Left ventricle myocardium inferior (tissue), 1 donor: ENCODE results near the gene DHRS7C. TPM values are rescaled to one million over a fixed set of nuclear protein-coding genes. Genes with fewer than 3 reads are reported as not detected.

Source experiments
- DNase-seq: peaks from one replicate; pipeline ENCODE4 v3.0.0-alpha.2; 2020
- H3K27ac ChIP-seq: fragments of 200-600 bp; replicated peaks from 2 replicates; pipeline ENCODE4 v1.8.0; 2021
- H3K27me3 ChIP-seq: fragments of 200-600 bp; 2 replicates; pipeline ENCODE4 v1.8.0; 2021; ENCODE audit warnings: low read depth
- H3K36me3 ChIP-seq: fragments of 200-600 bp; 2 replicates; pipeline ENCODE4 v1.8.0; 2021
- H3K4me1 ChIP-seq: fragments of 200-600 bp; 2 replicates; pipeline ENCODE4 v1.8.0; 2021
- H3K4me3 ChIP-seq: fragments of 200-600 bp; 2 replicates; pipeline ENCODE4 v1.8.0; 2021; ENCODE audit warnings: mild to moderate bottlenecking, moderate library complexity
- H3K9me3 ChIP-seq: fragments of 200-600 bp; replicated peaks from 2 replicates; pipeline ENCODE4 v1.8.0; 2021
- intact Hi-C: fragments of 100-400 bp; cut with micrococcal nuclease; formaldehyde crosslinking; loops from one replicate; pipeline ENCODE4 v1.11.0; 2022
- total RNA-seq: library from RNA; stranded (reverse); fragmentation: NEBNext Ultra II Directional; extraction: Animal tissue kit (Norgen Biotek cat#: 25700); gene quantifications from one replicate; pipeline ENCODE4 v1.2.1, GENCODE V29; 2021
- TF ChIP-seq, protein P1 (sequence below): fragments of 200-600 bp; IDR thresholded peaks from 2 replicates; pipeline ENCODE4 v1.8.0; 2021; ENCODE audit warnings: antibody characterized with exemption, mild to moderate bottlenecking, borderline replicate concordance
- donor health status: DM: no; HTN: yes; CAD: no; lungs with severe emphysema.

DHRS7C gene
- total RNA-seq, 1 donor from 2014 or later = 3.1 TPM

DNA sequence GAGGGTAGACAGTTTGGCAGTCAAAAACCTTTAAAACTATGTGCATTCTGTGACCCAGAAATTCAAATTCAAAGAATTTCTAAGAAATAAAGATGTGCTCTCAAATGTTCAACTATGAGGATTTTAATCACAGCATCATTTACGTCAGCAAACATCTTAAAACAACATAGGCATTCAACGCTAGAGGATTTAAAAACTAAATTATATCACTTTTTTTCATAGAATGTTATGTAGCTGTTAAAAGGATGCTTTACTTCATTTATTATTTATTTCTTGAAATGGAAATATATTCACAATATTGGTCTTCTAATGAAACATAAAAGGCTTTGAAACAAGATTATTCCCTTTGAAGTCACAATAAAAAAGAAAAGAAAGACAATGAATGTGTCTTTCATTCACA lies 38.0 kb upstream of the DHRS7C start:
- H3K27ac ChIP-seq = no peak overlapping the region

DNA sequence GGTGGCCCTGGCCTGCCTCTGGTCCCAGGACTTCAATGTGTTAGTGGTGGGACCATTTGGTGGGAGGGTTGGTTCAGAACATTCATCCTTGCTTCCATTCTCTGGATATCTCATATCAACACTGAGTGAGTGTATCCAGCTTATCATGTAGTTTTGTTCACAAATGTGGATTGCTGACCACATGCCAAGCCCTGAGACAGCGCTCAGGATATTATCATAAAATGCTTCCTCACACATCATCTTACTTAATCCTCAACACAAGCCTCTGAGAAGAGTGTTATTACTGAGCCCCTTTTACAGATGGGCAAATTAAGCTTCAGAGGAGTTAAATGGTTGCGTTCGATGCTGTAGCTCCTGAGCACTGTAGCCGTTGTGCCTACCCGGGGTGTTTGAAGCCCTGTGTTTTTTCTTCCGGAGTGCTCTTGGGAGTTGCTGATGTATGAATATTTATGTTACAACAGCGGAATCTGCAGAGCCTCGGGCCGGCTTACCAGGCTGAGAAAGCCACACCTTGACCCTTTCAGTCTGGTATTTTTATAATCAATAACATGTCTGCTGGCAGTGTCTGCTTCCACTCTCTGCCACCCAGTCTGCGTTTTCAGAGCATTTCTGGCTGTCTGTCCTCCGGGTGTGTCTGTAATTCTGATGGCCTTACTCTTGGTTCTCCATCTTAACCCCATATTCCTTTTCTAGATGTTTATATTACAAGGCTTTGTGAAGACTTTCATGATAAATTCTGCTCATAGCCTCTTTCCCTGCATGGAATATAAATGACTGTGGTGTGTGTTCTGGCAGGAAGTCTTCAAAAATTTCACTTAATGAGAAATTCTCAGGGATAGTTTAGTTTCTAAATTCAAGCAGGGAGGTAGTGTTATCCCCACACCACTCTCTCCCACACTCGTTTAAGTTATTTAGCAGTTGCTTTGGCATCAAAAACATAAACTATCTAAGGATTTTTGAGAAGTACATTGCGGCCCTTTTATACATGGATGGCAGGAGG lies 37.2 kb upstream of the DHRS7C start:
- Histone ChIP-seq H3K9me3 (no peaks in the 10 kb centered on the region), H3K36me3 (no peaks in the 10 kb centered on the region), H3K27me3 (peaks cover 32% of the 10 kb centered on the region), H3K4me1 (no peaks in the 10 kb centered on the region), H3K4me3 (no peak overlapping the region), H3K27ac (no peak overlapping the region)
- no peak for DNase-seq
- TF ChIP-seq, protein P1, sequence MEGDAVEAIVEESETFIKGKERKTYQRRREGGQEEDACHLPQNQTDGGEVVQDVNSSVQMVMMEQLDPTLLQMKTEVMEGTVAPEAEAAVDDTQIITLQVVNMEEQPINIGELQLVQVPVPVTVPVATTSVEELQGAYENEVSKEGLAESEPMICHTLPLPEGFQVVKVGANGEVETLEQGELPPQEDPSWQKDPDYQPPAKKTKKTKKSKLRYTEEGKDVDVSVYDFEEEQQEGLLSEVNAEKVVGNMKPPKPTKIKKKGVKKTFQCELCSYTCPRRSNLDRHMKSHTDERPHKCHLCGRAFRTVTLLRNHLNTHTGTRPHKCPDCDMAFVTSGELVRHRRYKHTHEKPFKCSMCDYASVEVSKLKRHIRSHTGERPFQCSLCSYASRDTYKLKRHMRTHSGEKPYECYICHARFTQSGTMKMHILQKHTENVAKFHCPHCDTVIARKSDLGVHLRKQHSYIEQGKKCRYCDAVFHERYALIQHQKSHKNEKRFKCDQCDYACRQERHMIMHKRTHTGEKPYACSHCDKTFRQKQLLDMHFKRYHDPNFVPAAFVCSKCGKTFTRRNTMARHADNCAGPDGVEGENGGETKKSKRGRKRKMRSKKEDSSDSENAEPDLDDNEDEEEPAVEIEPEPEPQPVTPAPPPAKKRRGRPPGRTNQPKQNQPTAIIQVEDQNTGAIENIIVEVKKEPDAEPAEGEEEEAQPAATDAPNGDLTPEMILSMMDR = no peak
- intact Hi-C loops = no loop called here

More for the DNA sequence above, 38.0 kb upstream of the DHRS7C start:
- intact Hi-C loops = no loop called here
- Histone ChIP-seq H3K4me1 (no peaks in the 10 kb centered on the region), H3K9me3 (no peaks in the 10 kb centered on the region), H3K36me3 (no peaks in the 10 kb centered on the region), H3K27me3 (peaks cover 26% of the 10 kb centered on the region), H3K4me3 (no peak overlapping the region)
- TF ChIP-seq, protein P1 = no peak
- DNase-seq = no peak

DNA sequence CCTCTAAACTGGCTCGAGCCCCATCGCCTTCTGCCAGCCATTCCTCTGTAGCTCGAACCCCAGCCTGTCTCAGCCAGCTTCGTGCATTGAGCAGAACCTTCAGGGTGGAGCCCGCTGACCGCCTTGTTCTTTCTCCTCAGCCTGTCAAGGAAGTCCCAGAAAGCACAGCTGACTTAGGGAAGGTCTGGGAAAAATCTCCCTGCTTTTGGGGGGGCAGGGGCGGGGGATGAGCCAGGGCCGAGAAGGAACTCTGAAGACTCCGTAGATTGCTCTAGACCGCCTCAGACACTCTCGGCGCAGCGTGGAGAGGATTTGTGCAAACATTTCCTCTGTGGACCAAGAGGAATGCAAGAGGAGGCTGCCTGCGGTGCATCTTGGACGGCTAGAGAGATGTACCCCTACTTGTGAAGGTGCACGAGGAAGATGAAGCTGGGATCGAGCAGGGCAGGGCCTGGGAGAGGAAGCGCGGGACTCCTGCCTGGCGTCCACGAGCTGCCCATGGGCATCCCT lies 34.3 kb upstream of the DHRS7C start, which contains the start of gene GLP2R:
Gene GLP2R, plus strand, starts transcription at position 284 of the 510 bp plus-strand sequence. Its CDS starts 140 bp downstream, at position 424.
- intact Hi-C loops = no loop called here
- H3K9me3 ChIP-seq = no peaks in the 10 kb centered on the region
- H3K4me3 ChIP-seq = no peak within 1 kb of the TSS
- TF ChIP-seq, protein P1 = no peak
- H3K36me3 ChIP-seq = no peaks in the 10 kb centered on the region
- H3K4me1 ChIP-seq = no peaks in the 10 kb centered on the region
- peaks cover 45% of the 10 kb centered on the region for H3K27me3 ChIP-seq
- no peak within 1 kb of the TSS for H3K27ac ChIP-seq
- DNase-seq = no peak

DNA sequence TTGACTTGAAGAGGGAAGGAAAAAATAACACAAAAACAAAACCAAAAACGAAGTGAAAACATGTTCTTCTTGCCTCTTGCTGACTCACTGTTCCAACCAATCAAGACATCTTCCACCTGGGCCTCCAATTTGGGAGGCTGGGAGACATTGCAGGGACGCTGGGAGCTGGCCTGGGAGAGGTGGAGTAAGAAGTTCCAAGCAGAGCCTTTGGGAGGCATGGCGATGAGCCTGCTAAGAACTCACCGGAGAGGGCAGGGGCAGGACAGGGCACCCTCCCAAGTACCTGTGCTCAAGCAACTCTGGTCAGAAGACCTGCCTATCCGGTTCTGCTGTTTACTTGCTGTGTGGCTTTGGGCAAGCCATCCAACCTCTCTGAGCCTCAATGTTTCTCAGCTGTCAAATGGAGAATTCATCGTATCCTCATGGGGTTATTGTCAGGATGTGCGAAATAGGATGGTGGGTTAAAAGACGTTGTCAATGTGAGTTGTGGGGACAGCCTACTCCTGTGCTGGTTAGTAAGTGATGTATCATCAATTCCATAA lies 33.5 kb upstream of the DHRS7C start:
- intact Hi-C loops = no loop called here
- peaks cover 45% of the 10 kb centered on the region for H3K27me3 ChIP-seq
- H3K9me3 ChIP-seq = no peaks in the 10 kb centered on the region
- no peak overlapping the region for H3K27ac ChIP-seq
- H3K4me3 ChIP-seq = no peak overlapping the region
- no peaks in the 10 kb centered on the region for H3K36me3 ChIP-seq
- TF ChIP-seq, protein P1 = no peak
- H3K4me1 ChIP-seq = no peaks in the 10 kb centered on the region
- DNase-seq = no peak

DNA sequence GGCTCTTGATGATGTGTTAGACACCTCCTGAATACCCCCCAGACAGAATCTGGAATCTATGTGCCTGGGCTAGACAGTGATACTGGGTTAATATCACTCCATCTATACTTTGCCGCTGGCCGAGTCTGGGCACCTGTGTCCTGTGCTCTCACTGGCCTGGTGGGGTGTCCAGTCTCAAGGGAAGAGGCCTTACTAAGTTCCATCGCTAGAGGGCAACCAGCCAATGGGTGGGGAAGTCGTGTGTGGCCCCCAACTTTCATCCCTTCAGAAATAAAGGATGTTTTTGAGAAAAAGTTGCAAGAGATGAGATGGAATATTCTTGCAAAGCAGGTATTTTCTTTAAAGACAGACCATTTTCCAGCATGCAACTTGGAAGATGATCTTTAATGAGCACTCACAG lies 32.7 kb upstream of the DHRS7C start:
- H3K4me1 ChIP-seq = no peaks in the 10 kb centered on the region
- H3K27me3 ChIP-seq = peaks cover 45% of the 10 kb centered on the region
- DNase-seq = no peak
- intact Hi-C loops = no loop called here
- H3K36me3 ChIP-seq = no peaks in the 10 kb centered on the region
- H3K9me3 ChIP-seq = no peaks in the 10 kb centered on the region
- no peak overlapping the region for H3K27ac ChIP-seq
- no peak overlapping the region for H3K4me3 ChIP-seq
- TF ChIP-seq, protein P1 = no peak
